Measurements from ENCODE around the gene PTPRC.

The PTPRC gene

GRCh38 chr1:198676253-198676652 lies 37.4 kb downstream of the PTPRC start:
- TF ChIP-seq, protein P1, sequence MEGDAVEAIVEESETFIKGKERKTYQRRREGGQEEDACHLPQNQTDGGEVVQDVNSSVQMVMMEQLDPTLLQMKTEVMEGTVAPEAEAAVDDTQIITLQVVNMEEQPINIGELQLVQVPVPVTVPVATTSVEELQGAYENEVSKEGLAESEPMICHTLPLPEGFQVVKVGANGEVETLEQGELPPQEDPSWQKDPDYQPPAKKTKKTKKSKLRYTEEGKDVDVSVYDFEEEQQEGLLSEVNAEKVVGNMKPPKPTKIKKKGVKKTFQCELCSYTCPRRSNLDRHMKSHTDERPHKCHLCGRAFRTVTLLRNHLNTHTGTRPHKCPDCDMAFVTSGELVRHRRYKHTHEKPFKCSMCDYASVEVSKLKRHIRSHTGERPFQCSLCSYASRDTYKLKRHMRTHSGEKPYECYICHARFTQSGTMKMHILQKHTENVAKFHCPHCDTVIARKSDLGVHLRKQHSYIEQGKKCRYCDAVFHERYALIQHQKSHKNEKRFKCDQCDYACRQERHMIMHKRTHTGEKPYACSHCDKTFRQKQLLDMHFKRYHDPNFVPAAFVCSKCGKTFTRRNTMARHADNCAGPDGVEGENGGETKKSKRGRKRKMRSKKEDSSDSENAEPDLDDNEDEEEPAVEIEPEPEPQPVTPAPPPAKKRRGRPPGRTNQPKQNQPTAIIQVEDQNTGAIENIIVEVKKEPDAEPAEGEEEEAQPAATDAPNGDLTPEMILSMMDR (IDR thresholded peaks at IDR 0.05; ENCODE audit: borderline replicate concordance, control extremely low read depth, extremely low read depth, insufficient read depth, missing control alignments): no peak
- no peak for DNase-seq (ENCODE audit: low spot score)
- in situ Hi-C loops (cut with MboI; ENCODE audit: low sequenced_read_pairs, unreplicated experiment): no loop called here

- DNase-seq (ENCODE audit: low spot score): no peak
- in situ Hi-C loops (cut with MboI; ENCODE audit: low sequenced_read_pairs, unreplicated experiment): no loop called here
- TF ChIP-seq, protein P1 (IDR thresholded peaks at IDR 0.05; ENCODE audit: borderline replicate concordance, control extremely low read depth, extremely low read depth, insufficient read depth, missing control alignments): no peak
These were observed 38.2 kb downstream of the PTPRC start for GRCh38 chr1:198677027-198677426.

- no peak for DNase-seq (ENCODE audit: low spot score)
- in situ Hi-C loops (cut with MboI; ENCODE audit: low sequenced_read_pairs, unreplicated experiment): no loop called here
- TF ChIP-seq, protein P1 (IDR thresholded peaks at IDR 0.05; ENCODE audit: borderline replicate concordance, control extremely low read depth, extremely low read depth, insufficient read depth, missing control alignments): no peak
These were observed 39.0 kb downstream of the PTPRC start for GRCh38 chr1:198677871-198678270.

DNA sequence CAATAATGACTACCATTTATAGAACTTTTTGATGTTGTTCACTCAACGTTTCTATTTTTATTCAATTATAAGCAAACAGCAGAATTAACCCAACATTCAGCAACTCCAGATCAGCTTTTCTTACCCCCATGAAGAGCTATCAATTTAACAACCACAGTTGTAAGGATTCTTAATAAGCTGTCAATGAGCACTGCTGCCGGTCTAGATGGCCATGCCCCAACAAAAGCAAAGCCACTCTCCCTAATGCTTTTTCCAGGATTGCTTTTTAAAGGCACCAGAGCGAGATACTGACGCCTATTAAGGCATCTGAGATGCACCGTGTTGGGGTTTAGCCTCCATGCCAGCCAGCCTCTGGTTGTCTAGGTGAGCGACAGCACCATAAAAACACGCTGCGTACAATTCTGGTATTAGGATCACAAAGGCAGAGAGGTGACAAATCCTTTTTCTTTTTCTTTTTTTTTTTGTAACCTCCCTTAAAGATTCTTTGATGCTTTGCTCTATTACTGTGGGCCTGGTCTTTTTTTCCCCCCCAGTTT lies 39.5 kb downstream of the PTPRC start:
- TF ChIP-seq, protein P1 (IDR thresholded peaks at IDR 0.05; ENCODE audit: borderline replicate concordance, control extremely low read depth, extremely low read depth, insufficient read depth, missing control alignments): no peak
- no peak for DNase-seq (ENCODE audit: low spot score)
- in situ Hi-C loops (cut with MboI; ENCODE audit: low sequenced_read_pairs, unreplicated experiment): no loop called here

GRCh38 chr1:198678901-198679329 lies 40.1 kb downstream of the PTPRC start:
- in situ Hi-C loops (cut with MboI; ENCODE audit: low sequenced_read_pairs, unreplicated experiment): no loop called here

GRCh38 chr1:198679535-198680173 lies 40.8 kb downstream of the PTPRC start:
- TF ChIP-seq, protein P1 (IDR thresholded peaks at IDR 0.05; ENCODE audit: borderline replicate concordance, control extremely low read depth, extremely low read depth, insufficient read depth, missing control alignments): no peak
- in situ Hi-C loops (cut with MboI; ENCODE audit: low sequenced_read_pairs, unreplicated experiment): no loop called here
- no peak for DNase-seq (ENCODE audit: low spot score)

More at GRCh38 chr1:198678901-198679329, 40.1 kb downstream of the PTPRC start:
- no peak for DNase-seq (ENCODE audit: low spot score)
- TF ChIP-seq, protein P1 (IDR thresholded peaks at IDR 0.05; ENCODE audit: borderline replicate concordance, control extremely low read depth, extremely low read depth, insufficient read depth, missing control alignments): no peak
